GM18499 (cell line): ENCODE measurements around the gene CCNY.

Experiments used
- ATAC-seq: cut with Tn5 transposase; IDR thresholded peaks from one replicate; pipeline ENCODE4 v1.9.1; 2021; ENCODE audit warnings: moderate number of reproducible peaks; ENCODE audit not compliant: insufficient read depth, unreplicated experiment

CCNY gene

GRCh38 chr10:35379226-35380137 lies 43.2 kb downstream of the CCNY start:
- peak; percentile 62 for ATAC-seq

GRCh38 chr10:35382096-35382495 lies 45.8 kb downstream of the CCNY start:
- ATAC-seq: no peak

- ATAC-seq: no peak
These were observed 48.1 kb downstream of the CCNY start for GRCh38 chr10:35384265-35384868.

GRCh38 chr10:35386594-35387174 lies 50.4 kb downstream of the CCNY start:
- no peak for ATAC-seq

GRCh38 chr10:35387768-35388167 lies 51.5 kb downstream of the CCNY start:
- ATAC-seq: peak; percentile 85

GRCh38 chr10:35388197-35388596 lies 51.9 kb downstream of the CCNY start:
- ATAC-seq: no peak

- ATAC-seq: no peak
These were observed 52.4 kb downstream of the CCNY start for GRCh38 chr10:35388682-35389081.

DNA sequence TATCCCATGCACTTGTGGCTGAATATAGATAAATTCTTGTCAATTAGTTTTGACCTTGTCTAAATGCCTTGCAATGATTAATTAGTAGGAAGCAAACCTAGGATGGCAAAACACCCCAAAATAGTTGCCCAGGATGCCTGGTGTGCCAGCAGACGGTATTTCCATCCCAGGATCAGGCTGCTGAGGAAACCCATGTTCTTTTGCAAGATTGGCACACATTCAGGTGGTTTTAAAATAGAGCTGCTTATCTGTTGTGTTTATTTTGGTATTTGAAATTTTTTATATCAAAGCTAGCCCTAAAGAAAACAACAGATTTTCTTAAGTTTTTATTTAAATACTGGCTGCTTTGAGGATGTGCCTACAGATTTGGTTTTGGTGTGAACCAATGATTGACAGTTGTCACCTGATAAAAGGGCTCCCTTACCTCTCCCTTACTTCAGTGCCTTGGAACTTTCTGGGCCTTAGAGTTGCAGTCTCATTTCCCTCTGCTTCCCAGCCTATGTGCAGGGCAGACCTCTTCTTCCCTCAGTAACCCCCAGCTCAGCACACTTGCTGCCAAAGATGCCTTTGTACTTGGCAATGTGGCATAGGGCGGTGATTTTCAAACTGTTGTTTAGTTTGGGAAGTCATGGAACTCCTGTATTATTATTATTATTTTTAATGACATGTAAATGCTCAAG lies 54.0 kb downstream of the CCNY start:
- ATAC-seq: no peak

GRCh38 chr10:35390843-35391152 lies 54.5 kb downstream of the CCNY start:
- ATAC-seq: no peak

GRCh38 chr10:35391153-35391953 lies 55.0 kb downstream of the CCNY start:
- ATAC-seq: no peak

DNA sequence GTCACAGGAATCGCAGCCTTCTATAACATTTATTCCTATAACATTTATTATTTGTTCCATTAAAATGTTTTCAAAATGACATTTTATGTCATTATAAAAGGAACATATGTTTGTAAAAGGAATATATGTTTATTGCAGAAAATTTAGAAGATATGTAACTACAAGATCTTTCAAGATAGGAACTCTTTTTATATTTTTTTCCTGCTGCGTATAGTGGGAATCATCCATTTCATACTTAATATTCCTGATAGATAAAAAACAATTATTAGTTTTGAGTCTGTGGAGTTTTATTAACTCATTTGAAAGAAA lies 55.6 kb downstream of the CCNY start:
- ATAC-seq: no peak

DNA sequence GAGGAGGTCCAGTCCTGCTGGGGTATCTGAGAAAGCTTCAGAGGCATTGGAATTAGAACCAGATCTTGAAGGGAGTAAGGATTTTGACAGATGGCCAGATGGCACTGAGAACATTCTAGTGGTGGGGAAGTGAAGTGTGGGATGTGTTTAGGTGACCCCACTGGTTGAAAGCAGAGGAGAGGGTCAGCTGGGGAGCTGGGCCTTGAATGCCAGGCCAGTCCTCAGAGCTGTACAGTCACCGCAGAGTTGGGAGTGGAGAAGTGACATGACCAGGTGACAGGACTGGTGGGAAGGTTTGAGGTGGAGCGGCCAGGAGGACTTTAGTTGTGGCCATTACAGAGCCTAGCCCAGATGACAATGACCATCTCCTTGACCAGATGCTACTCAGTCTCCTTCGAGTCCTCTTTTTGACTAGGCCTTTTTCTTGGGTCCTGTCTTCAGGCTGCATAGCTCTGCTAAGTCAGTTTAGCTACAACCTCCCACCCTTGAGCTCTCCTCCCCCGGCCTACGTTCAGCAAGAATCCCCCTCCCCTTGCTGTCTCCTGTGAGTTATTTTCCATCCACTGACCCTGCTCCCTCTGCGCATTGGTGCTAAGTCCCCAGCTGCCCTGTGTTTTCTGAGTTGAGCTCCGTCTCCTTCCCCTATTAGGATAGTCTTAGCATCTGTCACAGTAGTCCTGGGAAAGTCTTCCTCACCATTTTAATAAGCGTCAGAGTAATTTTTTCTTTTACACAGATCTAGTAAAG lies 56.3 kb downstream of the CCNY start:
- no peak for ATAC-seq

GRCh38 chr10:35394411-35394851 lies 58.1 kb downstream of the CCNY start:
- ATAC-seq: no peak

- no peak for ATAC-seq
These were observed 58.6 kb downstream of the CCNY start for GRCh38 chr10:35394934-35395333.

- ATAC-seq: no peak
These were observed 60.5 kb downstream of the CCNY start for GRCh38 chr10:35396560-35397434.

- ATAC-seq: no peak
These were observed 61.6 kb downstream of the CCNY start for GRCh38 chr10:35397953-35398352.

GRCh38 chr10:35398355-35398754 lies 62.0 kb downstream of the CCNY start:
- ATAC-seq: no peak

- ATAC-seq: no peak
These were observed 62.6 kb downstream of the CCNY start for GRCh38 chr10:35398908-35399307.
